T follicular helper cell (primary cell): ENCODE measurements around the gene CCBE1.
A peak's percentile ranks its signal among the peaks of the same experiment; 100 is the strongest.

Source experiments
- DNase-seq: peaks from one replicate; pipeline ENCODE4 v3.0.0-alpha.2; 2020; ENCODE audit warnings: low read depth

CCBE1 gene

GRCh38 chr18:59454909-59455727 is 242.1 kb downstream of the CCBE1 start:
- no peak for DNase-seq

DNA sequence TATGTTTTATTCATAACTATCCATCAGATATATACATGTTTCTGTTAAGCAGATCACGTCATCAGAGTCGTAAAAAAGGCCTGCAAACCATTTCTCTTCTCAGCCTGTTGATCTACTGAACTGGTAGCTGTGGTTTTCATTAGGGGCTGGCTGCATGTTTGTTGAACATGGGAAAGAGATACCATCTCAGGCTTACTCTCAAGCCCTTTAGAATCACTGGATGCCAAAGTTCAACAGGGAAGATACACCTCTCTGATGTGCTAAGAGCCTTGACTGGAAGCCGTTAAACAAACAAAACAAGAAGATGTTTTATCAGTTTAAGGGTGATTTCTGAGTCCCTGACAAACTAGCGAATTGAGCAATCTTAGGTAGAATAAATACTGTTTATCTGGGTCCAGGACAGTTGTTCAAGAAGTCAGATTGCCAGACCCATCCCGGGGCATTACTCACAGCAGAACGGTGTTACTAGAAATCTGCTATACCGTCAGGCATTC is 243.7 kb downstream of the CCBE1 start:
- DNase-seq: no peak

DNA sequence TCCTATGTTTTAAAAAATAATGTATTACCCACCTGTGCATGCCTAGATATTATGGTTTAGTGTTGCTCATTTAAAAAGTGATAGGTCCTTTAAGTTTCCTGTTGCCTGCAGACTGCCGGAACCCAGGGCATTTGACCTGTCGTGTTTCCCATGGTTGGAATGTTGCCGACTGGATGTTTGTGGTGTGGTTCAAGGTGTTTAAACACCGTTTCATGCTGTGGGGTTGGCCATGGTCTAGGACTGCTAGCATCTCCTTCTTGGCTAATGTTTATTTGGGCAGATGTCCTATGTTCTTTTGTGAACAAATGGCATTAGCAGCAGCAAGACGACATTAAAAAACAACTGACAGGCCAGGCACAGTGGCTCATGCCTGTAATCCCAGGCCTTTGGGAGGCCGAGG is 245.3 kb downstream of the CCBE1 start:
- no peak for DNase-seq

DNA sequence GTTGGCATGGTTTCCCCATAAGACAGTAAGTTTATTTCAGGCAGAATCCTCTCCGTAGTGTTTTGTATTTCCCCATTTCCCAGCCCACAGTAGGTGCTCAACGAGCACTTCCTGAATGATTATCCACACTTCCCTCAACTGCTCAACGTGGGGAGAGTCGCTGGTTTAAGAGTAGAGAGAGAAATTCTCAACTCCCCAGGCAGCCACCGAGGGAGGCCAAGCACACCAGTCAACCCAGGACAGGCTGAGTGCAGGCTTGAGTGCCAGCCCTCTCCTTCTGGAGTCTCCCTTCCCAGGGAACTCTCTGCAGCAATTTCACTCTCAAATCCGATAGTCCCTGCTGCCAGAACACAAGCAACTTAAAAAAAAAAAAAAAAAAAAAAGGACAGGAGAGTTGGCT is 246.2 kb downstream of the CCBE1 start:
- DNase-seq: no peak

DNA sequence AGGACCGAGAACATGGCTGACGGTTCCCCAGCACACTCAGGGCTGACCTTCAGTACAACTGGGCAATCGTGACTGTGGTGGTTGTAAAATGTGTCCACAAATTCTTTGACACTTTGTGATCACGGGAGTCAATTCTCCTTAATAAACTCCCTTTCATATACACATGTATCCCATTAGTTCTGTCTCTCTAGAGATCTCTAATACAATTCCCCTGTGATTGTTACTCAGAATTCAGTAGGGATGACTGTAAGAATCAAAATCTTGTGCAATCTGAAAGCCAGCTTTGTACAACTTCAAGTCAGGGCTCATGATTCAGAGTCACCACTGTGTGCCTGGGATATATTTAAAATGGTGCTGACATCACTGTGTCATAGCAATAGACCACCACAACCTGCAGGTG is 248.7 kb downstream of the CCBE1 start:
- DNase-seq: no peak

GRCh38 chr18:59446012-59446411 is 251.2 kb downstream of the CCBE1 start:
- no peak for DNase-seq

DNA sequence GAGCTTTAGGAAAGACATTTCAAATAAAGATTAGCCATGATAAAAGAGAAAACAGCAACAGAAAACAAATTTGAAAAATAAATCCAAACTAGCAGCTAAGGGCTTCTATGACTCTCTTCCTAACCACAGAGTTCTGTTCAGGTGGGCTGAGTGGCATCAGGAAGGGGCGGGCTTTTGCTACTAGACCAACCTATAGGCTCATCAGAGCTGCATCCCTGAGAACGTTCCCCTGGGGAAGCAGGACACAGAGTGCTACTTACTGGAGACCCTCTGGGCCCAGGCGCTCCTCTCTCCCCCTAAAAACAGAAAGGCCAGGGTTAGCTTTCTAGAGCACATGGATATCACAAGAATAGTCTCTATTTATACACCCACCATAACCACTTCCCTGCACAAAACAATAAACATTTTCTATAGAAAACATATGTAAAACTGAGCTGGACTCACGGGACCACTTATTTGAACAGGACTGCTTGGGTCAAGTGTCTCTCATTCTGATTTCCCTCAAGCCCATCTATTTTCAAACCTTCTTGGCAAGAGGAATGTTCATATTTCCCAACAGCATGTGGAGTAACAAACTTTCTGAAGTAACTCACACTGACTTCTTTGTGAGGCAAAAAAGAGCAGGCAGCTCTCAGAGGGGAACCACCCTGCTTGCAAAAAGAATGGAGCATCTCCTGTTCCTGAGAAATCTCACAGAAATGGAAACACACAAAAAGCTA is 259.2 kb downstream of the CCBE1 start:
- DNase-seq: no peak

GRCh38 chr18:59432803-59433597 is 264.2 kb downstream of the CCBE1 start:
- DNase-seq: no peak

- no peak for DNase-seq
Observed at GRCh38 chr18:59431131-59431530, 266.1 kb downstream of the CCBE1 start.

DNA sequence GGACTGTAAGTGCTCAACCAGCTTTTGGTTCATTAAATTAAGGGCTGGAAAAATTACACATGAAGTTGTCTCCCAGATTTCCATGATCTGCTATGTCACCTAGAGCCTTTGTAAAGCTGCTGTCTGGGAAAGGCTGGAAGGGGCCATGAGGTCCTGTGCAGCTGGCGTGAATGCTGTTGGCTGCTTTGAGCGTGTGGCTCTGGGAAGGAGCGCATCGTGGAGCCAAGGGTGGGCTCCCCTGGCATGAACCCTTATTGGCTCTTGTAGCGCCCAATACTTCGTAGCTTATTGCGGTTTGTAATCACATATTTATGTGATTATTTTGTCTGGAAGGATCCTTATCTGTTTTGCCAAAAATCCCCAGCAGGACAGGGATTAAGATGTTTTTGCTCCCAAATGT is 267.6 kb downstream of the CCBE1 start:
- no peak for DNase-seq

DNA sequence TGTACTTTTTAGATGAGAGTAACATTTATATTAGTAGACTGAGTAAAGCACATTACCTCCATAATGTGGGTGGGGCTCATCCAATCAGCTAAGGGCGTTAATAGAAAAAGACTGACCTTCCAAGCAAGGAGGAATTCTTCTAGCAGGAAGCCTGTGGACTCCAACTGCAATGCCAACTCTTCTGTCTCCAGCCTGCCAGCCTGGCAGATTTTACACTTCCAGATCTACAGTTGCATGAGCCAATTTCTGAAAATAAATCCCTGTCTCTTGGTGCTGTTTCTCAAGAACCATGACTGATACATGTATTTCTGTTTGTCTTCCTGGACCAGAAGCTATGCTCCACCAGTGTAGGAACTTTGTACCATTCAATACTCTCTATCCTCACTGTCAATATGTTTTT is 269.2 kb downstream of the CCBE1 start:
- no peak for DNase-seq

GRCh38 chr18:59426855-59427254 is 270.4 kb downstream of the CCBE1 start:
- DNase-seq: no peak

DNA sequence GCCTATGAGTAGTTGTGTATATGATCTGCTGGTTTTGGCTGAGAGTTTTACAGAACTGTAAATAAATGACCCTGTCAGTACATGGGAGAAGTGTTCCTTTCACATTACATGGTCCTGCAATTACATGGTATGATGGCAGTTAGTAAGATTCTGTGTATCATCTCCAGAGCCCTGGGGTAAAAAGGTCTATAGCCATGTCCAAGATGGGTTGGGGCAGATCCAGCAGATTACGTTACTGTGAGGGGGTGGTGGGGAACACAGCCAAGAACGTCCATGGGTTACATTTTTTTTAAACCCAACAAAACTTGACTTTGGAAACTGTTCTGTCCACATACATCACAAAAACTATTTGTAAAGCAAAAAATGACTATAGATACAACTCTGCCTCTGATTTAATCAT is 274.0 kb downstream of the CCBE1 start:
- DNase-seq: no peak

DNA sequence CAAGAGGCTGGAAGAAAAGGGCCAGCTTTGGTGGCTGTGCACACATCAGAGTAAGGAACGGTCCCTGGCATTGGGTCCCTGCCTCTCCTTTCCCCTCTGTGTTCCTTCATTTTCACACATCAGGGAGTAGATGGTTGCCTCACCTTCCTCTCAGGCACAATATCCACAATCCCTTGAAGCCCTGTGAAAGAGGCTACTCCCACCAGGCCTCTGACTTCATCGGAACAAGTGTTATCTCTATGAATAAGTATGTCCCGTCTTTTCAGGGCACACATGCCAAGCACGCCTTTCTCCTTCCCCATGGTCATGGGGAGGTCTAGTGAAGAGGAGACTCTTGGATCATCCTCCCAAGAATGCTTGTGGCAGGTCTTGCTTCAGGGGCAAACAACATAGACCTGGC is 277.0 kb downstream of the CCBE1 start:
- no peak for DNase-seq

GRCh38 chr18:59419386-59419785 is 277.8 kb downstream of the CCBE1 start:
- DNase-seq: no peak

- DNase-seq: no peak
Observed at GRCh38 chr18:59416818-59417217, 280.4 kb downstream of the CCBE1 start.

DNA sequence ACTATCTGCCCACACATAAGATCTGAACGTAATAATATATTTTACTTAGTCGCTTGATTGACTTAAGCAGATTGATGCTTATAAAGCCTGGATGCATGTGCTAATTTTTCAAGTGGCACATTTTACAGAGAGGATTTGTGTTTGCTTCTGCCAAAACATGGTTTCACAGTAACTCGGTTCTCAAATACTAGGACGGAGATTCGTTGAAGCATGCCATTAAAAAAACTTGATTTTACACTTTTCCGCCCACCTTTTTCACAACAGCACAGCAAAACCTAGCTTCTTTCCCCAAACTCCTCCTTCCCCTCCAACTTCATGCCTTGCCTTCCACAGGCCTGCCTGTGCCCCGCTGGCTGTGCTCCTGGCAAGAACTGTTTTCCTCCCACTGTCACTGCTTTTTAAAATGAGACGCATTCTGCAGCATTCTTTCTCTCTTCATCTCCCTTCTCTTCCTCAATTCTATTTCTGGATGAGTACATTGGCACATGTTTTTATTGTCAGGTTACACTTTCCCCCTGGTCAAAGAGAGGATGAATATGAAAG is 283.0 kb downstream of the CCBE1 start:
- no peak for DNase-seq

DNA sequence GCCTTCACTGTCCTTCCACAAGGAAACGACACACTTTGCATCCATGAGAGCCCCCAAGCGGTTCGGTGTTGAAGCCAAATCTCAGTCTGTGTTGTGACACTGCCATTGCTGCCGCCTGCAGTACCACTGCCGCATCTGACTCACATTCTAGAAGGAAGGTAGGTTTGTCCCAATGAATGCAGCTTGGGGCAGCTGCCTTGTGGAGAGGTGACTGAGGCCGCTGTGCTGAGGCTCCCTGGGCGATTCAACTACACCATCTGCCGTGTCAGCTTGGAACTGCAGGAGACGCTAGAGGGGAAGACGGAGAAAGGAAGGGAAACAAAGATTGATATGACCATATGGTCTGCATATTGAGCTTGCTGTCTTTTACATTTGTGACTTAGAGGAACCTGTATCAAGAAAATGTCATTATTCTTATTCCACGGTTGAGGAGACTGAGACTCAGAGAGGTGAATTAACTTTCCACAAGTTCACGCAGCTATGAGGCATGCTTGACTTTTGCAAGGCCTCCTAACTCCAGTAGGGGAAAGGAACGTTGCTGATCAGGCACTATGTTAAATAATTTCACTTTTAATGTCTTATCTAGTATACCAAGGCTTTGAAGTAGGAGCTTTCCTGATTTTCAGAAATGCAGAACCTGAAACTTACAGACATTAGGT is 294.7 kb downstream of the CCBE1 start:
- DNase-seq: peak; percentile 52

- no peak for DNase-seq
Observed at GRCh38 chr18:59400407-59400806, 296.8 kb downstream of the CCBE1 start.

GRCh38 chr18:59395226-59396175 is 301.7 kb downstream of the CCBE1 start:
- no peak for DNase-seq

- DNase-seq: no peak
Observed at GRCh38 chr18:59393381-59393780, 303.8 kb downstream of the CCBE1 start.
